ENCODE results near the gene C20orf202. TPM values are rescaled to one million over a fixed set of nuclear protein-coding genes. Genes with fewer than 3 reads are reported as not detected.

C20orf202 gene
- polyA plus RNA-seq, 1 donor, result 0.39 TPM

GRCh38 chr20:1184638-1185315, 18.5 kb upstream of the C20orf202 start, which contains the start of gene TMEM74B:
Gene TMEM74B, minus strand, starts transcription at chr20:1184981. Its CDS starts 1,180 bp downstream, at chr20:1183801.
- DNase-seq (ENCODE audit: low read depth), result no peak

- DNase-seq (ENCODE audit: low read depth), result no peak
Observed at GRCh38 chr20:1185316-1185741, 17.9 kb upstream of the C20orf202 start.

- no peak for DNase-seq (ENCODE audit: low read depth)
Observed at GRCh38 chr20:1185790-1186334, 17.4 kb upstream of the C20orf202 start.

GRCh38 chr20:1186367-1186991, 16.8 kb upstream of the C20orf202 start:
- DNase-seq (ENCODE audit: low read depth), result no peak

- no peak for DNase-seq (ENCODE audit: low read depth)
Observed at GRCh38 chr20:1187605-1188171, 15.6 kb upstream of the C20orf202 start.

GRCh38 chr20:1188347-1188746, 14.9 kb upstream of the C20orf202 start:
- no peak for DNase-seq (ENCODE audit: low read depth)

GRCh38 chr20:1189827-1190226, 13.4 kb upstream of the C20orf202 start:
- DNase-seq (ENCODE audit: low read depth), result no peak

GRCh38 chr20:1190847-1191246, 12.4 kb upstream of the C20orf202 start:
- no peak for DNase-seq (ENCODE audit: low read depth)

- DNase-seq (ENCODE audit: low read depth), result no peak
Observed at GRCh38 chr20:1191299-1191698, 12.0 kb upstream of the C20orf202 start.

- DNase-seq (ENCODE audit: low read depth), result no peak
Observed at GRCh38 chr20:1195226-1195625, 8.0 kb upstream of the C20orf202 start.

- DNase-seq (ENCODE audit: low read depth), result no peak
Observed at GRCh38 chr20:1196634-1197033, 6.6 kb upstream of the C20orf202 start.

GRCh38 chr20:1197801-1198200, 5.5 kb upstream of the C20orf202 start:
- no peak for DNase-seq (ENCODE audit: low read depth)

- DNase-seq (ENCODE audit: low read depth), result no peak
Observed at GRCh38 chr20:1198751-1199150, 4.5 kb upstream of the C20orf202 start.

- DNase-seq (ENCODE audit: low read depth), result no peak
Observed at GRCh38 chr20:1199212-1199873, 3.9 kb upstream of the C20orf202 start.

GRCh38 chr20:1199964-1200363, 3.3 kb upstream of the C20orf202 start:
- DNase-seq (ENCODE audit: low read depth), result no peak

- DNase-seq (ENCODE audit: low read depth), result no peak
Observed at GRCh38 chr20:1203630-1204029, 376 bp downstream of the C20orf202 start.

- DNase-seq (ENCODE audit: low read depth), result no peak
Observed at GRCh38 chr20:1204113-1204512, 859 bp downstream of the C20orf202 start.

- DNase-seq (ENCODE audit: low read depth), result no peak
Observed at GRCh38 chr20:1204576-1204975, 1.3 kb downstream of the C20orf202 start.

GRCh38 chr20:1205802-1206201, 2.5 kb downstream of the C20orf202 start:
- no peak for DNase-seq (ENCODE audit: low read depth)

GRCh38 chr20:1206366-1207148, 3.3 kb downstream of the C20orf202 start:
- DNase-seq (ENCODE audit: low read depth), result no peak

- DNase-seq (ENCODE audit: low read depth), result no peak
Observed at GRCh38 chr20:1207293-1207878, 4.1 kb downstream of the C20orf202 start.

Measured in forelimb muscle (tissue), 1 donor.